HG02973 (cell line): ENCODE results near the gene A3GALT2.
"Not testable (repeated sequence)": the region's sequence is repeated elsewhere in the genome, so short reads cannot be mapped to it uniquely, and the experiment has no call there.

Experiments used
- ATAC-seq: cut with Tn5 transposase; IDR thresholded peaks from one replicate; pipeline ENCODE4 v1.9.1; 2021; ENCODE audit warnings: moderate library complexity; ENCODE audit not compliant: unreplicated experiment

The A3GALT2 gene

DNA sequence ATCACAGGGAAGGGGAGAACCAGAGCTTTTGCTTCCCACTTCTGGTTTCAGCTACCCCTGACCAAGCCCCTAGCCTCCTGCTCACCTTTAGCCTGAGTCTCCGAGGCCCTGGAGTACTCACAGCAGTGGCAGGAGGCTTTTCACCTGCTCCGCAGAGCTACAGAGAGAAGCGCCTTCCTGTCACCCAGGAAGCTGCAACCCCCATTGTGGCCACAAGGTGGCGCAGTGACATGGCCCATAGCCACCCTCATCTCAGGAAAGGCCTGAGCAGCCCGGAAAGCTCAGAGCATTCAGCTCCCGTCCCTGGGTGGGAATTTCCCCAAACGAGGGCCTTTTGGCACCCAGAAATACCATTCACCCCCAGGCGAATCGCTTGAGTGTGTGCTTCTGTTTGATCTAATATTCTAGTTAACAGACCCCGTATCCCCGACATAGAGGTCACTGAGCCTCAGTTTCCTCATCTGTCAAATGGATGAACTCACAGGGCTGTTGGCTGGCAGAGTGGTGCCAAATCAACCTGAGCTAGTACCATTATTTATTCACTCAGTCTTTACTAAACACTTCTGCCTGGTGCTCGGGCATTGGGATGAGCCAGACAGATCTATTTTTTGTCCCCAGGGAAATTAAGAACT, 25.3 kb downstream of the A3GALT2 start:
- ATAC-seq = peak; percentile 72

DNA sequence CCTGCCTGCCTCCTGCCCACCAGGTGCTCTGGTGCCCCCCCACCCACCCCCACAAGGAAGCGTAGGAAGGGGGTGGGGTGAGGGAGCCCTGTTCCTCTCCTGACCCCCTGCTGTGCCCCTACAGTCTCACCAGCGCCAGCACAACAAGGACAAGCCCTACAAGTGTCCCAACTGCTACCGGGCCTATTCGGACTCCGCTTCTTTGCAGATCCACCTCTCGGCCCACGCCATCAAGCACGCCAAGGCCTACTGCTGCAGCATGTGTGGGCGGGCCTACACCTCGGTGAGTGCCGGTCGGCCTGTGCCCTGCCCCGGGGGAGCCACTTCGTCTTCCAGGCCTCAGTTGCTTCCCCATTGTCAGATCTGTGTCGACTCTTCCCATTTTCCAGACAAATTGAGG, 25.9 kb downstream of the A3GALT2 start:
- no peak for ATAC-seq

DNA sequence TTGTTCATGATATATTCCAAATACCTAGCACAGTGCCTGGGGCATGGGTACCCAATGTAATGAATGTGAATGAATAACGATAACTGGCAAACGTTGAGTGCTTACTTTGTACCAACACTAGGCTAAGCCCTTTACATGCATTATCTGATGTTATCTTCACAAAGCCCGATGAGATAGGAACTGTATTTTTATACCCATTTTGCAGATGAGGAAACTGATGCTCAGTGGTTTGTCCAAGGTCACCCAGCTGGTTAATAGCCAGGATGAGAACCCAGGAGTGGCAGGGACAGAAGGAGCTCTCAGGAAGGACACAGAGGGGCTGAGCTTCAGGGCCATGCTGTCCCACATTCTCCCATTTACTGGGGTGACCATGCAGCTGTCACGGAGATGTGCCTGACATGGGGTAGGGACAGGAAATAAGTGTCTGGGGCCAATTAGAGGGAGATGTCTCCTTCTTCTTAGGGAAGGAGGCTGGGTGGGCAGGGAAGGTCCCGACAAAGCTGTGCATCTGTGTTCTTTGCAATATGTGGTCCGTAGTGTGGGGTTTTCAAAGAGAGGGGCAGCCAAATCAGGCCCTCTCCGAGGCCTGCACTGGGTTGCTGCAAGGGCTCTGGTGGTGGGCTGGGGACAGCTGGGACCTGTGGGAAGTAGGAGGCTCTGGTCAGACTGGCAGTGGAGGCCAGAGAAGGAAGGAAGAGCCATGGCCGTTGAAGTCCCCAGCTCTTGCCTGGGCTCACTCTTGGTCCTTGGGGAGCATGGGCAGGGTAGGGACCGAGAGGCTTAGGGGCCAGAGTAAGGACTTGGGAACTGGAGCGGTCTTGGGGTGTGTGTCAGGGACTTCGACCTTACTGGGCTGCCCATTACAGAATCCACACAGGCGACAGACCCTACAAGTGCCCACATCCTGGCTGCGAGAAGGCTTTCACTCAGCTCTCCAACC, 26.6 kb downstream of the A3GALT2 start:
- no peak for ATAC-seq

DNA sequence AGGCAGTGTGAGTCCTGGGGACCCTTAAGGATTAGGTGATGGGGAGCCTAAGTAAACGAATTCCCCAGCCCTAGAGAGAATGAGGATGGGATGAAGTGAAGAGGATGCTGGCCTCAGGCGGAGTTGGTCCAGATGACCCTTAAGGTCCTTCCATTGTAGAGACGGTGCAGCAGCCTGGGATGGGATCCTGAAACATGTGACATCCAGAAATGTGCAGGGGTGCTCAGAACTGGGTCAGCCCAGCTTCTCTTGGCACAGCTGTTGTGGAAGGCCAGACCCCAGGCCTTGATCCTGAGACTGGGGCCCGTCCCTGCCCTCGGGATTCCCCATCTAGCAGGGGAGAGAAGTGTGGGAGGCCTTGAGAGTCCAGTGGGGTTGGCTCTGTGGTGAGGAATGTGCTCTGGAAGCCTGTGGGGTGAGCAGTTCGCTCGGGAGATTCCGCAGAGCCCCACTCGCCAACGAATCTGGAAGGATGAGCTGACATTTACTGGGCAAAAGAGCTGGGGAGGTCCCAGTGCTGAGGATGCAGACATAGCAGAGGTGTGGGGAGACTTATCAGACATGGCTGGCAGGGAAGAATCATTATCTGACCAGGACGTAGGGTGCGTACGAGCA, 28.1 kb downstream of the A3GALT2 start:
- no peak for ATAC-seq

- ATAC-seq = not testable (repeated sequence)
Observed at GRCh38 chr1:33290615-33291014, 30.3 kb downstream of the A3GALT2 start.

GRCh38 chr1:33289858-33290154, 31.1 kb downstream of the A3GALT2 start:
- no peak for ATAC-seq

DNA sequence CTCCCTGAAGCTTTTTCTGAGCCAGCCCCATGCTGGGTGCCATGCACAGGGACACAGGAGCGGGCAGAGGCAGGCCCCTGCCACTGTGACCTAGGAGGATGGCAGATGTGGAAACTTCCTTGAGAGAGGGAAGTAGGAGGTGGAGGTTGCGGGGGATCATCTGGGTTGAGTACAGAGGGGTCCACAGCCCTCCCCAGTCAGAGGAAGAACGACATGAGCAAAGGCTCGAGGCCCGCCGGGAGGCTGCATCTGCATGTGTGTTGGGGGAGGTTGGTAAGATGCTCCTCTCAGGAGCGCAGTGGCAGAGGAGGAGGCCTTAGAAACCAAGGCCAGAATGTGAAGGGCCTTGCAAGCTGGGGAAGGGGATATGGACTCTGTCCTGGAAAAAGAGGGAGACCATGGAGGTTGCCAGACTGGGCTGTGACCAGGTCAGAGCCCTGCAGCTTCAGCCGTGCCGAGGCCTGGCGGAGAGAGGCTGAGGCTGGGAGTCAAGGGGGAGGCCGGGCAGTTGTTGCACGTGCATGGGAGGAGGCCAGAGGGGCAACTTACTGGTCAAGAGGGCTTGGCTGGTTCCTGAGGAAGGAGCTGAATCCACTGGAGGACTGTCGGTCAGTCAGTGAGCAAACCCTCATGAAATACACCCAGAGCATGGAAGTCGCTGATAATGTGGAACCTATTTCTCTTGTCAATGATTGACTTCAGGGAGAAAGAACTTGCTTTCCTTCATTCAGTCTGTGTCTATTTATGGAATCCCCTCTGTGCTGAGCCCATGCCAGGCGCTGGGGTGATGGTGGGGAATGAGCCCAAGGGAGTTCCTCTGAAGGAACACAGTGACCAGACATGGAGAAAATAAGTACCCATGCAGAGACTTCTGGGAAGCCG, 31.7 kb downstream of the A3GALT2 start:
- no peak for ATAC-seq

DNA sequence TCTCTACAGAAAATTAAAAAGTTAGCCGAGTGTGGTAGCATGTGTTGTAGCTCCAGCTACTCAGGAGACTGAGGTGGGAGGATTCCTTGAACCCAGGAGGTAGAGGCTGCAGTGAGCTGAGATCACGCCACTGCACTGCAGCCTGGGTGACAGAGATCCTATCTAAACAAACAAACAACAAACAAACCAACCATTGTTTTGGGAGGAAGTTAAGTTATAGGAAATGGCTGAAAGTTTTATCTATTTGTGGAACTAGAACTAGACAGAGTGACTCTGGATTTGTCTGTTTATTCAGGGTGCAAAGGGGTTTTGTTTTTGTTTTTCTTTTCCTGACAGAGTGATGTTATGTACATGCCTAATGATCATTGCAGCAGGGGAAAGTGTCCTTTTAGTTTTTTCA, 33.6 kb downstream of the A3GALT2 start:
- no peak for ATAC-seq

DNA sequence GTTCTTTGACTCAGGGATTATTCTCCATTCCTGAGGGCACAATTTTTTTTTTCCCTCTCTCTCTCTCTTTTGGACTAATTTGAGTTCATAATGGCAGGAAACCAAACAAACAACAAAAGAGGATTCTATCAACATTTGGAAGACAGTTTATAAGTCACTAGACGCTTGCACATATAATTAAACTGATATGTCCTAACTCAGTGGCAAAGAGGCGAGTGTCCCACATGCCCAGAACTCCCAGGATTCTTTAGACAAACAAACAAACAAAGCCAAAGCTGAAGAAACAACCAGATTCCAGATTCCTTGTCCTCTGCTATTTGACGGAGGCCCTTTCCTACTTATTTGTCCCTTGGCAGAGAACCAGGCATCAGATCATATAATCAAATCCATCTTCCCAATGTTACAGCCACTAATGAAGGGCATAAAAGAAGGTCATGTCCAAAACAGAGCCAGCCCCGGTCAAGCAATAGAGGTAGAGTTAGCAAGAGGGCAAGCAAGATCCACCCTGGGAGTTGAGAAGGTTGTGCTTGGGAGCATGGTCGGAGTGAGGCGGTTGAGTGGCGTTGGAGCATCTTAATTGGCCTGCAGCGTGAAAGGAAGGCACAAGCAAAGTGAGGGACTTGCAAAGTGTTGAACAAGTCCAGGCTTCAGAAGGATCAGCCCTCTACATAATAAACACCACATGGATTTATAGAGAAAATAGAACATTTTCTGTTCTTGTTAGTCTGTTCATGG, 34.3 kb downstream of the A3GALT2 start:
- ATAC-seq = no peak

- ATAC-seq = no peak
Observed at GRCh38 chr1:33284049-33284448, 36.8 kb downstream of the A3GALT2 start.

DNA sequence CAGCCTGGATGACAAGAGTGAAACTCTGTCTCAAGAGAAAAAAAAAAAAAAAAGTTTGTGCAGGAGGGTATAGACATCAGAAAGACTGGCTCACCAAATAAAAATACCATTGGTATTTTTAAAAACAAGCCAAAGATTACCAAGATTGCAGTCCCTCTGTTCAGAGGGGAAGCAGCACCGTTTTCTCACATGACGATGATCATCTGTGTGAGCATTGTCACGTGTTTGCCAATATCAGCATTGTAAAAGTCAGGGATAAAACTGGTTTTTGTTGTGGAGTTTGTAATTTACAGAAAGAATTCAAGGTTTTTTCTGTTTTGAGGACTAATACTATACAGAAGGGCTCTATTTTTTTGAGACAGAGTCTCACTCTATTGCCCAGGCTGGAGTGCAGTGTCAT, 38.1 kb downstream of the A3GALT2 start:
- no peak for ATAC-seq

DNA sequence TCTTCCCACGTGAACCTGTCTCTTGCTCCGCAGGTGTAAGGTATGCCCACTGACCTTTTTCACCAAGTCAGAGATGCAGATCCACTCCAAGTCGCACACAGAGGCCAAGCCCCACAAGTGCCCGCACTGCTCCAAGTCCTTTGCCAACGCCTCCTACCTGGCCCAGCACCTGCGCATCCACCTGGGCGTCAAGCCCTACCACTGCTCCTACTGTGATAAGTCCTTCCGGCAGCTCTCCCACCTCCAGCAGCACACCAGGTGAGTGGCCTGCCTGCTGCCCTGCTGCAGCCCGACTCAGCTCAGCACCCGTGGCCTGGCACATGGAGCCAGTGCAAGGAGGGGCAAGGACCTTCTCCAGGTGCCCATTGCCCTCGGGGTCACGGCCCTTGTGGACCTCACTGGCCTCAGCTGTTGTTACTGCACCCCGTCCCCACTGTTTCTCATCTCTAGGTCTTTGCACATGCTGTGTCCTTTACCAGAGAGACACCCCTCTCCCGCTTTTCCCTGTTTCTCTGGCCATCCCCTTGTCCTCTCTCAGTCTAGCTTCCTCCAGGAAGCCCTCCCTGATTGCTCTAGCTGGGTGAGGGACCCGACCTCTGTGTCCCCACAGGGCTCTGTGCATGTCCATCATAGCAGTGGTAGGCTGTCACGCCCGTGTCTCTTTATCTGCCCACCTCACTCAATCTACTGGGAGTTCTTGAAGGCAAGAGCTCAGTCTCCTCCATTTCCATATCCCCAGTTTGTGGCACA, 39.2 kb downstream of the A3GALT2 start:
- no peak for ATAC-seq

DNA sequence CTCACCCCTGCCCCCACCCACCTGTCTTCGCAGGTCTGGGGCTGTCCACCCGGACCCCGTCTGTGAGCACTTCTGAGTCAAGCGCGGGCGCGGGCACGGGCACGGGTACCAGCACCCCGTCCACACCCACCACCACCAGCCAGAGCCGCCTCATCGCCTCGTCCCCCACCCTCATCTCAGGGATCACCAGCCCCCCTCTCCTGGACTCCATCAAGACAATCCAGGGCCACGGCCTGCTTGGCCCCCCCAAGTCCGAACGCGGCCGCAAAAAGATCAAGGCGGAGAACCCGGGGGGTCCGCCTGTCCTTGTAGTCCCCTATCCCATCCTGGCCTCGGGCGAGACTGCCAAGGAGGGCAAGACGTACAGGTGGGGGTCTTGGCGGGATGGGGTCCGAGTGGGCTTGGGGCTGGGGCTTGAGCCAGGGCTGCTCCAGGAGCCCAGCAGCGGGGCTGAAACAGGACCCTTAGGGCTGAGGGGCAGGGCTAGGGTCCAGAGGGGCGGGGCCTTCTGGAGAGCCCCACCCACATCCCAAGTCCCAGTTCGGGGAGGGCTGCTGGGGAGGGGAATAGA, 40.7 kb downstream of the A3GALT2 start:
- ATAC-seq = no peak

DNA sequence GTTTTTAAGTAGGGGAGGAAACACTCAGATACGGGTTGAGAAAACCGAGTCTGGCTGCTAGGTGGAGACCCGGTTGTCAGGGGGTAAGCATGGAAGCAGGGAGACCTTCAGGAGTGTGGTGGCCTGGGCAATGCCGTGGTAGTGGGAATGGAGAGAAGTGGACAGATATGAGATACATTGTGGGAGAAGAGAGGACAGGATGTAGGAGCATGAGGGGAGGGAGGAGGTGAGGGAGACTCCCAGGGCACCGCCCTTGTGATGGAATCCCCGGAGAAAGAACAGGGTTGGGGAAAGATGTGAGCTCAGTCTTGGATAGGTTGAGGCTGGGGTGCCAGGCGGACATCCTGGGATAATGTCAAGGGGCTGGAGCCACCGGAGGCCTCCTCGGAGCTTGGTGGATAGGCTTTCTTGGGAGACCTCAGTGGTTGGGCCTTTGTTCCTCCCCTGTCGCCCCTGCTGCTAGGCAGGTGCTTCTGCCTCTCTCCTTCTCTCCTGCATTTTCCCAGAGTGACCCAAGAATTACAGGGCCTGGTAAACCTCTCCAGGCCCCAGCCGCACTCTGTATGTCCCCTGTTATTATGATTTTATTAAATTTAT, 43.3 kb downstream of the A3GALT2 start:
- no peak for ATAC-seq

GRCh38 chr1:33276573-33277298, 44.2 kb downstream of the A3GALT2 start:
- no peak for ATAC-seq

- ATAC-seq = no peak
Observed at GRCh38 chr1:33275706-33276572, 45.0 kb downstream of the A3GALT2 start.

DNA sequence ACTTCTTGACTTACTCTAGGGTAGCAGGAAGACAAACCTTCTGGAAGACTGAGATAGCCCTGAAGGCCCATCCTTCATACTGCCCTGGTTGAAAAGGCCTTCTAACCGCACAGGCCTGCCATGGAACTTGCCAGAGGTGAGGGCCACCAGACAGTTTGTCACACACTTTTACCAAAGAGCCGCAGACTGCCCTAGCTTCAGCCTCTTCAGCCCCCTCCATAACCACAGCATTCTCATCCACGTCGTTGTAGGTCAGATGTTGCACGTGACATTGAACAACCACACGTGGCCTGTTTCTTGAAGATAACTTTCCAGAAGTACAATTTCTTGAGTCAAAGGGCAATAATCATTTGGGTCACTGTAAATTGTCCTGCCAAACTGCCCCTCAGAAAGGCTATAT, 45.7 kb downstream of the A3GALT2 start:
- ATAC-seq = no peak
